Measurements from ENCODE around the gene C16orf95.
A peak's percentile ranks its signal among the peaks of the same experiment; 100 is the strongest.

C16orf95 gene

DNA sequence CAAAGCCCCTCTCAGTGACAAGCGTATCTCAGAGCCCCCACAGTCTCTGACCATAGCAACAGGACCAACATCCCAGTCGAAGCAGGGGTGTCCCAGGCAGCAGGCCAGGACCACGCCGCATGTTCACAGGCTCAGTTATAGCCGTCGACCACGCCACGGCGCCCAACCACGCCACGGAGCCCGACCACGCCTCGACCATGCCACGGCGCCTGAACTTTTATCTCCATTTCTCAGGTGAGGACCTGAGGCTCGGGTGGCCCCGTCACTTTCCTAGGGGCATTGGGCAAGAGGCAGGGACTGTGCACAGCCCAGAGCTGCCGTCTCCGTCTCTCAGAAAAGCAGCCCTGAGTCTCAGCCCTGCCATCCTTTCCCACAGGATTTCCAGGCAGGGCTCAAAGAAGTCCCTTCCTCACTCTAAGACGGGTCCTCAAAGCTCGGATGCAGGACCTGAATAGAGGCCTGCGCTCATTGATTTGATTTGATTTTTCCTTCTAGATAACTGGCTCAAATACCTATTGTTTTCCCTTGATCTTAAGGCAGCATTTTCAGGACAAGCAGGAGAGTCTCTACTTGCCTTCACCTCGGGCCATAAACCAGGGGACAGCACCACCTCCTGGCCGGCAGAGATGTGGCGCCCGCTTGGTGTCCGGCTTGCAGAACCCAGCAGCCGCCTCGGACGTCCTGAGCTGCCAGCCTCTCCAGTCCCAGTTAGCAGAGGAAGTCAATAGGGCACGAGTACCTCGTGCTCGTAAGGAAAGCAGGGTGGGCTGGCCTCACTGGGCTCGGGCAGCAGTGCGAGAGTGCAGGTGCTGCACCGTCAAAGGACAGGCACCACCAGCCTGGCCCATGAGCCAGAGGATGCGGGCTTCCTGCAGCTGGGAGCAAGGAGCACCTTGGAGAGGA lies 38.8 kb downstream of the C16orf95 start:
- DNase-seq (ENCODE audit: low spot score): peak; percentile 85
- TF ChIP-seq, protein P1, sequence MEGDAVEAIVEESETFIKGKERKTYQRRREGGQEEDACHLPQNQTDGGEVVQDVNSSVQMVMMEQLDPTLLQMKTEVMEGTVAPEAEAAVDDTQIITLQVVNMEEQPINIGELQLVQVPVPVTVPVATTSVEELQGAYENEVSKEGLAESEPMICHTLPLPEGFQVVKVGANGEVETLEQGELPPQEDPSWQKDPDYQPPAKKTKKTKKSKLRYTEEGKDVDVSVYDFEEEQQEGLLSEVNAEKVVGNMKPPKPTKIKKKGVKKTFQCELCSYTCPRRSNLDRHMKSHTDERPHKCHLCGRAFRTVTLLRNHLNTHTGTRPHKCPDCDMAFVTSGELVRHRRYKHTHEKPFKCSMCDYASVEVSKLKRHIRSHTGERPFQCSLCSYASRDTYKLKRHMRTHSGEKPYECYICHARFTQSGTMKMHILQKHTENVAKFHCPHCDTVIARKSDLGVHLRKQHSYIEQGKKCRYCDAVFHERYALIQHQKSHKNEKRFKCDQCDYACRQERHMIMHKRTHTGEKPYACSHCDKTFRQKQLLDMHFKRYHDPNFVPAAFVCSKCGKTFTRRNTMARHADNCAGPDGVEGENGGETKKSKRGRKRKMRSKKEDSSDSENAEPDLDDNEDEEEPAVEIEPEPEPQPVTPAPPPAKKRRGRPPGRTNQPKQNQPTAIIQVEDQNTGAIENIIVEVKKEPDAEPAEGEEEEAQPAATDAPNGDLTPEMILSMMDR (IDR thresholded peaks at IDR 0.05; ENCODE audit: extremely low read depth, missing control alignments): peak; percentile 84

DNA sequence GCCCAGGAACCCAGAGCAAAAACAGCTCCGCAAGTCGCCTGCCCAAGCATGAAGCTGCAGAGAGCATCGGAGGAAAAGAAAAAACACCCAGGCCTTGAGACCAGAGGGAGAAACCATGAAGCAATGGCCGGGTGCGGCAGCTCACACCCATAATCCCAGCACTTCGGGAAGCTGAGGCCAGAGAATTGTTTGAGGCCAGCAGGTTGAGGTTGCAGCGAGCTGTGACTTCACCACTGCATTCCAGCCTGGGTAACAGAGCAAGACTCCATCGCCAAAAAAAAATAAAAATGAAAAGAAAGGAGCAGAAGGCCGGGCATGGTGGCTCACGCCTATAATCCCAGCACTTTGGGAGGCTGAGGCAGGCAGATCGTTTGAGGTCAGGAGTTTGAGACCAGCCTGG lies 40.3 kb downstream of the C16orf95 start:
- TF ChIP-seq, protein P1 (IDR thresholded peaks at IDR 0.05; ENCODE audit: extremely low read depth, missing control alignments): no peak
- DNase-seq (ENCODE audit: low spot score): no peak

DNA sequence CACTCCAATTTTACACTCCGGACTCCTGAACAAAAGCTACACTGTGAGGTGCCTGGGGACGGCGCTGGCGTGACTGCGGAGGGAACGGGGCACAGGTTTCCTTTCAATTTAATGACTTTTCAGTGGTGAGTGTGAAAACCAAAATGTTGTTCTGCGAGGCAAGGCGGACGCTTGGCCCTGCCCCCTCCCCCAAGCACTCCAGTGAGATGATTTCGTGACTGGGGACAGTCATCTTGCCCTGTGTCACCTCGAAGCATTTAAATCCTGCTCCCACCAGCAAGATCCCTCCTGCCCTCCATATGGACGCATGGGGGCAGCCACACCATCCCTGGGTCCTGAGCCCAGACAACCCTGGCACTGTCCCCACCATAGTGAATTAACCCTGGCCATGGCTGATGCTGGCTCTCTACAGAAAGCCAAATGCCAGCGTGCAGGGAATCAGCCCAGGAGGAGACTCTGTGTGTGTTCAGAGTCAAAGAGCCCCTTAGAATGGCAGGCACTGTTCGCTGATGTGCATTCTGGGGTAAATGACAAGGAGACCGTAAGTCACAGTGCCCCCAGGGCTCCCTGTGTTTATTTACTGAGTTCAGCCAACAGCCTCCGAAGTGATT lies 41.0 kb downstream of the C16orf95 start:
- peak; percentile 40 for DNase-seq (ENCODE audit: low spot score)
- TF ChIP-seq, protein P1 (IDR thresholded peaks at IDR 0.05; ENCODE audit: extremely low read depth, missing control alignments): no peak

DNA sequence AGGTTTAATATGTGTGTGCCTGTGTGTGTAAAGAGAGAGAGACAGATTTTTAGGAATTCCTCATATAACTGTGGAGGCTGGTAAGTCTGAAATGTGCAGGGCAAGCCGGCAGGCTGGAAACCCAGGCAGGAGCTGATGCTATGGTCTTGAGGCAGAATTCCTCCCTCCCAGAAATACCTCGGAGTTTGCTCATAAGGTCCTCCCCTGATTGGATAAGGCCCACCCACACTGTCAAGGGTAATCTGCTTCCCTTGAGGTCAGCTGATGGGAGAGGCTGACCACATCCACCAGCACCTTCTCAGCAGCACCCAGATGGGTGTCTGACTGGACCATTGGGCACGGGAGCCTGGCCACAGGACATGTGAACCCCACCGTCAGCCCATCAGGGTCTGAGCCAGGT lies 42.4 kb downstream of the C16orf95 start:
- DNase-seq (ENCODE audit: low spot score): no peak

DNA sequence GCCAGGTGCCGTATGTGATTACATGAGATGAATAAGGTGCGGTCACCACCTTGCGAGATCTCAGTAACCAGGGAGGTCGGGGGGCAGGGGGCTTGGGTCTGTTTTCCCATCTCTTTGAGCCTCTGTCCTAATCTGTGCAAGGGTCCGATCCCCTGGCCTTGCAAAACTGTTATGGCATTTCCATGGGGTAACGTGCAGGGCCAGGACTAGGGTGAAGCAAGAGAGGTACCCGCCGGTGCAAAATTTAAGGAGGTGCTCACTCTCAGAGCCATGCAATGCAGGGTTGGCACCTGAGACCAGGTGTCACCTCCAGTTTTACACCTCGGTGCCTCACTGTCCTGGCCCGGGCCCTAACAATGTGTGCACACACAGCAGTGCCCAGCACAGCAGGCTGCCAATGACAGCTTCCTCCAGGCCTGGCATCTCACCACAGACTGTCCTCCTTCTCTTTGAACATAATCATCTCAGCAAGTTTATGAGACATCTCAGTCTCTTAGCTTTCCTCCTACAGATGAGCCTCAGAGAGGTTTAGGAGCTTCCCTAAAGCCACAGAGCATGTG lies 43.6 kb downstream of the C16orf95 start:
- TF ChIP-seq, protein P1 (IDR thresholded peaks at IDR 0.05; ENCODE audit: extremely low read depth, missing control alignments): no peak
- DNase-seq (ENCODE audit: low spot score): no peak

More for the DNA sequence above, 42.4 kb downstream of the C16orf95 start:
- TF ChIP-seq, protein P1 (IDR thresholded peaks at IDR 0.05; ENCODE audit: extremely low read depth, missing control alignments): no peak

DNA sequence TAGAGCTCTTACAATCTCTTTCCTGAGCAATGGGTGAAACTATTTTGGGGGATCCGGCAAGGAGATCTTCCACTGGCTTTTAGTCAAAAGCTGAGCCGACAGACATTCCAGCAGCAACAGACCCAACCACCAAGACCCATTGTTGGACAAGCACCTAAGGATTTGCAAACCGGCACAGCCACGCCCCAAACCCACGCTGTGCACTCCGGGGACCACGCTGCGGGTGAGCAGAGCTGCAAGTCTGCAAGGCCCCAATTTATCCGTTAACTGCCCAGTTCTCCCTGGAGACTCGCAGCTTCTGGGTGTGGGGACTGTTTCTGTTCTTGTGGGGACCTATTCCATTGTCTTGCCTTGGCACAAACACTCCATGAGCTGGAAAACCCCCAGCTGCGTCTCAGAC lies 45.9 kb downstream of the C16orf95 start:
- DNase-seq (ENCODE audit: low spot score): no peak
- TF ChIP-seq, protein P1 (IDR thresholded peaks at IDR 0.05; ENCODE audit: extremely low read depth, missing control alignments): no peak

DNA sequence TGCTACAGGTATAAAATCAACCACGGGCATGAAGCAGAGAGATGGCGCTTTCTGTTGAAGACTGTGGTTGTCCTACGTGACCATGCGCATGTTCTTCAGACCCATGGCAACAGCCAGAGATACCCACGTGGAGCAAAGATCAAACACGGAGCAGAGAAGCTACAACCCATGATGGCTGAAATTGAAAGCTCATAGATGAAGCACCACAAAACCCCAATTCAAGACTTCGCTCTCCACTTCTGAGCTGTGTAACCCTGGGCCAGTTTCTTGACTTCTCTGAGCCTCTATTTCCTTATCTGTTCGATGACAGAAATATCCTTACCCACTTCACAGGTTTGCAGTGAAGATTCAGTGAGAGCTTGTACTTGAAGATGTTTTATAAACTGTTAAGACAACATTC lies 49.6 kb downstream of the C16orf95 start:
- no peak for DNase-seq (ENCODE audit: low spot score)
- TF ChIP-seq, protein P1 (IDR thresholded peaks at IDR 0.05; ENCODE audit: extremely low read depth, missing control alignments): no peak
